NCI-H128 (cell line): Measurements from ENCODE around the gene TP73.

Experiments
- DNase-seq: peaks from one replicate; lab custom pipeline; 2025; ENCODE audit not compliant: unreplicated experiment; lab: John Stamatoyannopoulos, UW

Gene TP73

DNA sequence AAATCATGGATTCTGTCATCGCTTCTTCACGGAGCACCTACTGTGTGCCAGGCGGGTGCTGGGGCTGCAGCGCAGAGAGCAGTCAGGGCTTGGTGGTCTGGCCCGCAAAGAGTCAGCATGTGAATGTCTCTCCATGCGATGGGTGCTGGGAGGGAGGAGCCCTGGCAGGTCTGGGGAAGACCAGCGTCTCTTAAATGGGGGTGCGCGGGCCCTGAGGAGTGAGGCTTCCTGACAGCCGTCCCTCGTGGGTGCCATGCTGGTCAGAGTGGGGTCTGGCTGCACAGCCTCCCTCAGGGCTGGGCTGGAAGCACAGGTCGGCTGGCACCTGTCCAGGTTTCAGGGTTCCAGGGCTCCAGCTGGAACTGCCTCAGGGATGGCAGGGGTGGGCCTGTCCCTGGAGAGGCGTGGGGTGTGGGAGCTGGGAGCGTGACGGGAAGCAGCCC is 18.5 kb downstream of the TP73 start:
- DNase-seq: no peak

DNA sequence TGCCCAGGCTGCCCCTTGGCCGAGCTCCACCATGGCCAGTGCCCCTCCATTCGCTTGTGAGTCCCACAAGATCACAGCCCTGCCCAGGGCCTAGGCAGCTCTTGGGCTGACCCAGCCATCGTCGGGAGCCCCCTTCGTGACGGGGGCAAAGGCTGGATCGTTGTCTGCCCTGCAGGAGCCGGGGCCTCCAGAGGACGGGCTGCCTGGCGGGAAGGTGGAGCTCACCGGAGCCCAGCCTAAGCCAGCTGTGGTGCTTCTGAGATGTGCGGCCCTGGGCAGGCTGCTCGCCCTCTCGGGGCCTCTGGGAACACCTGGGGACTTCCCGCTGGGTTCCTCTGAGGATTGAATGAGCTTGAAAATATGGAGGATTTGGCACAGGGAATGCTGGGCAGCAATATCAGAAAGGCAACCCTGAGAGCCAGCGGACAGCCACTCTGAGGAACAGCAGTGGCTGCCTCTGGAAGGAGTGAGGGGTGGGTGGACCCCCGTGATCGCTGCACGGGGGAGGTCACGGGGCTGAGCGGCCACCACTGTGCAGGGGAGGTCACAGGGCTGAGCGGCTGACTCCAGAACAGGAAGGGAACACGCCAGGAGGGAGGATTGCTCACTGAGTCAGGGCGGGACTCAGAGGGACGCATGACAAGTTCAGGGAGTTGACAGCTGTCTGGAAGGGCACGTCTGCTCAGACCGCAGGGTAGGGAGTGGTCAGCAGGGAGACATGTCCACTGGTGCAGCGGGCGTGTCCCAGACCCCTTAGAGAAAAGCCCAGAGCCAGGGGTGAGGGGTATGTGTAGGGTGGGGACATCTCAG is 19.3 kb downstream of the TP73 start:
- DNase-seq: no peak

GRCh38 chr1:3672231-3672970 is 20.1 kb downstream of the TP73 start:
- DNase-seq: no peak

DNA sequence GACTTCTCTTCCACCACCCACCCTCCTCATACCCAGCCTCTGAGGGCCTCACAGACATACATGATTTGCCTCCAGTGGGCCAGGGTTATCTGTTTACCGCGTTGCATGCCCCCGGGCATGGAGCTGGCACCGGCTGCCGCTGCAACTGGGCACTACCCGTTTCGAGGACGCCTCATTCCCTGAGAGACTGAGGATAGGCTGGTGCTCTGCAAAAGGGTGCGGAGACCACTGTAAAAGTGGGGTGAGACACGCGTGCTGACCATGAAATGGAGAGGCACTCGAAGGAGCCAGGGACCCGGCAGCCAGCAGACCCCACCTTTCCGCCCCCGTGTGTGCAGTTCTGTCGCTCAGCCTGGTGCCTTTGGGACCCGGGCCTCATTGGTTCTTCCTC is 20.6 kb downstream of the TP73 start:
- DNase-seq: no peak

GRCh38 chr1:3673381-3674099 is 21.2 kb downstream of the TP73 start:
- no peak for DNase-seq

DNA sequence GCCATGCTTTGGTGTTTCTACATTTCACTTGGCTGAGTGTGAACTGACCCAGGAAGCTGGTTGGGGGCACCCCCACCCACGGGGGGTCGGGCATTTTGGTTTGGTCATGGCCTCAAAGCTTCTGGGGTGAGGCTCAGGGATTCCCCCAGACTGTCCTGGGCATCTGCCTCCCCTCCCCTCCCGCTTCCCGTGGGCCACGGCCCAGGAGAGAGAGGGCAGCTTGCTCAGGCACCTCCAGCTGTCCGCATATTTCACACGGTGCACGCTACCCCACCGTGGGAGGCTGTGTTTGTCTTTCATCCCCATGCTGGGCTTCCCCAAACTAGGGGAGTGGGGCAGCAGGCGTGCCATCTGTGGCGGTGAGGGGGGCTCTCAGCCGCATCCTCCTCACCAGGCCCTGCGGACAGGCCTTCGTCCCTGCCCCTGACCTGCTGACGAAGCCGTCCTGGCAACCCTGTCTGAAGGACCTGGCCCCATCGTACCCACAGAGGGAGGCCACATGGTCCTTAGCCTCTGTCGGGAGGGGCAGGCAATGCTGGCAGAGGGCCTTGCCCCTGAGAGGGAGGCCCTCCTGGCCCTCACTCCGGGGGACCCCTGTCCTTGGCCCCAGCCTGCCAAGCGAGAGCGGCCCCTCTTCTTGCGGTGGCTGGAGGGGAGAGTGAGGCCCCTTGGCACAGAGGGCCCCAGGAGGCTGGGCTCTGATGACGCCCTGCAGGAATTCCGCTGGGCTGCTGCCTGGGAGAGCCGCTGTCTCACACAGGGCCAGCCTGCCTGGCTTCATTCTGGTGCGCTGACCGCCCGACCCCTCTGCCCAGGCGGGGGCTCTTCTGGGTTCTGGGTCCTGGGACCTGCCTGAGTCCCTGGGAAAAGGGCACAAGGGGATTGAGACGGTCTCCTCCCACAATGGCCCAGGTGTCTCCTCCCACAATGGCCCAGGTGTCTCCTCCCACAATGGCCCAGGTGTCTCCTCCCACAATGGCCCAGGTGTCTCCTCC is 22.1 kb downstream of the TP73 start:
- DNase-seq: no peak

DNA sequence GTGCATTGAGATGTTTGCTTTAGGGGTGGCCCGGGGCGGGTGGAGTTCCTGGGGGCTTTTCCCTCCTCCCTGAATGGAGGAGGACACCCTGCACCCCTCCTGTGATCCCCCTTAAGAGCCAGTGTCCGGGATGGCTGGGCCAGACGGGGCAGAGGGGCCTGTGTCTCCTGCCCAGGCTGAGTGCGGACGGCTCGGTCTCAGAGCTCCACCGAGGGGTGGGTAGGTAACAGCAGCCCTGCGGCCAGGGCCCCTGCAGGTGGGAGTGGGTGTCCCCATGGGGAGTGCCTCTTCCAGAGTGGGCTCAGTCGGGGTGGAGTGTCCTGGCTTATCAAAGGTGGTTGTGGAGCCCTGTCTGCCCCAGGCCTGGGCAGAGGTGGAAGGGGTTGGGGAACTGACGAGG is 23.1 kb downstream of the TP73 start:
- no peak for DNase-seq

DNA sequence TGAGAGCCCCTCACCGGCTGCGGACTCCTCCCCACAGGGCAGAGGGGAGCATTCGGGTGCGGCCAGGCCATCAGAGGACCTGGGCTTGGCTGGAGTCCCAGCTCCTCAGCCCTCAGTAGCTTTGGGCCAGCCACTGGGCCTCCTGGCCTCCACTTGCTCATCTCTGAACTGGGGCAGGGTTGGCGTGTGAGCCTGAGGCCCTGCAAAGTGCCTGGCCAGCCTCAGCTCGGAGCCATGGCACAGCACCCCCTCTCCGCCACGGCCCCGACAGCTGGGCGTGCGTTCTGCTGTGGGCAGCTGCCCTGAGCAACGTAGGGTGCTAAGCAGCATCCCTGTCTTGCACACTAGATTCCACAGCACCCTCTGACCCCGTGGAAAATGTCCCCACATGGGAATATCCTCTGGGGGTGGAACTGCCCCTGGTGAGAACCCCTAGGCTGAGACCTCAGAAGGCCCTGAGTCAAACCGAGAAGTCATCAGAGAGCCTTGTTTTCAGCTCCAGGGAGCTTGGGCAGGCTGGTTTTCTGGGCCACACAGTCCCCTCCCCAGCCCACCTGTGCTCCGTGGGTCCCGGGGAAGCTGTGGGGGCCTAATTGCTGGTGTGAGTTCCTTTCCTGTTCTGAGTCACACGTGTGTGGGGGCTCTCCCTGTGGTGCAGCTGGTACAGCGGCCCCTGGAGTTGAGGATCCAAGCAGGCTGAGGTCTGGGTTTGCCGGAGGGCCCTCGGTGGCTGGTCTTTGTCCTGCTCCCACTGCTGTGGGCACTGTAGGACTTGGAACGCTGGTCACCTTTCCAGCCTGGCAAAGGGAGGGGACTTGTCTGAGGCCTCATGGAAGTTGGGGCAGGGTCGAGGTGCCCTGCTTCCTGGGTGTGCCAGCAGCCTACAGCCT is 24.5 kb downstream of the TP73 start:
- DNase-seq: no peak

- DNase-seq: no peak
Measured at GRCh38 chr1:3677484-3677883, 25.2 kb downstream of the TP73 start.

DNA sequence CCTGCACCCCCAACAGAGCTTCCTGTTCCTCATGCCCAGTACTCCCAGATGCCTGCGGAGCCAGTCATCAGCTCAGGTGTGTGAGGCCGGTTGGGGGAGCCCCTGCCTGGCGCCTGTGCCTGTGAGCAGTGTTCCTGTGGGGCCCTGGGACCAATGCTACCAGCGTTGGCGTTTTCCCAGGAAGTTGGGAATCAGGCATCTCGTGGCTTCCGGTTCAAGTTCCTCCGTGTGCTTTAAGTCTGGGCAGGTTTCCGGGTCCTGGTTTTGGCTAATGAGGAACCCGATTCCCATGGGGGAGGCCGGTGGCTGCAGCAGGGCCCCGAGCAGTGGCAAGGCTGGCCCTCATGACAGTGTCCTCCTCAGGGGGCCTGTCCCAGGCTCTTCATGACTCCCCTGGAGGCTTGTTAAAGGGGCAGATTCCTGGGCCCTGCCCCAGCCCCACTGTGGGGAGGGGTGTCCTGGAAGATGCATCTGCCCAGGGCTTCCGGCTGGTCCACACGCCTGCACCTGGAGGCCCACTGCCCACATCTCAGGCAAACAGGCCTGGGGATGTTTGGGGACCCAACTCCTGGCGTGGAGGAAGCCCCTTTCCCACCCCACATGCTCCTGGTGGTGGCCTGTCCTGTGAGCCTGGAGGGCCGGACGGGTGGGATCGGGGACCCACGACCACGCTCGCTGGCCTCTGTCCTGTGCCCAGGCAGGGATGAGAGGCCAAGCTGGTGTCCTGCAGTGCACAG is 26.2 kb downstream of the TP73 start:
- no peak for DNase-seq

DNA sequence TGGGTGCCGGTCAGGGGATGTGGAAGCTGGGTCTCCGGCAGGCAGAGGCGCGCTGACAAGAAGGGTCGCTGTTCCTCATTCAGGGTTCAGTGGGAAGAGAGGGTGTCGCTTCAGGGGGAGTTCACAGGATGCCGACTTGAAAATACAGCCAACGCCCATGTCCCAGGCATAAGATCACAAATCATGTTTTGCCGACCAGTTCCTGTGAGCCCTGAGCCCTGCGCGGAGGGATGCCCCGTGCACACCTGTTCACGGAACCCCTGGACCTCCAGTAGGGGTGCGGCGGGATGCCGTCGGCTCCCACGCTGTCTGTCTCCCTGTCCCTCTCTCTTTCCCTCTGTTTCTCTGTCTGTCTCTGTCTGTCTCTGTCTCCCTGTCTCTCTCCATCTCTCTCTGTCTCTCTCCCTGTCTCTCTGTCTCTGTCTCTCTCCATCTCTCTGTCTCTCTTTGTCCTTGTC is 26.8 kb downstream of the TP73 start:
- no peak for DNase-seq

GRCh38 chr1:3679799-3680453 is 27.6 kb downstream of the TP73 start:
- DNase-seq: no peak

GRCh38 chr1:3680488-3681230 is 28.3 kb downstream of the TP73 start:
- DNase-seq: no peak

GRCh38 chr1:3681231-3681897 is 29.0 kb downstream of the TP73 start:
- DNase-seq: no peak

DNA sequence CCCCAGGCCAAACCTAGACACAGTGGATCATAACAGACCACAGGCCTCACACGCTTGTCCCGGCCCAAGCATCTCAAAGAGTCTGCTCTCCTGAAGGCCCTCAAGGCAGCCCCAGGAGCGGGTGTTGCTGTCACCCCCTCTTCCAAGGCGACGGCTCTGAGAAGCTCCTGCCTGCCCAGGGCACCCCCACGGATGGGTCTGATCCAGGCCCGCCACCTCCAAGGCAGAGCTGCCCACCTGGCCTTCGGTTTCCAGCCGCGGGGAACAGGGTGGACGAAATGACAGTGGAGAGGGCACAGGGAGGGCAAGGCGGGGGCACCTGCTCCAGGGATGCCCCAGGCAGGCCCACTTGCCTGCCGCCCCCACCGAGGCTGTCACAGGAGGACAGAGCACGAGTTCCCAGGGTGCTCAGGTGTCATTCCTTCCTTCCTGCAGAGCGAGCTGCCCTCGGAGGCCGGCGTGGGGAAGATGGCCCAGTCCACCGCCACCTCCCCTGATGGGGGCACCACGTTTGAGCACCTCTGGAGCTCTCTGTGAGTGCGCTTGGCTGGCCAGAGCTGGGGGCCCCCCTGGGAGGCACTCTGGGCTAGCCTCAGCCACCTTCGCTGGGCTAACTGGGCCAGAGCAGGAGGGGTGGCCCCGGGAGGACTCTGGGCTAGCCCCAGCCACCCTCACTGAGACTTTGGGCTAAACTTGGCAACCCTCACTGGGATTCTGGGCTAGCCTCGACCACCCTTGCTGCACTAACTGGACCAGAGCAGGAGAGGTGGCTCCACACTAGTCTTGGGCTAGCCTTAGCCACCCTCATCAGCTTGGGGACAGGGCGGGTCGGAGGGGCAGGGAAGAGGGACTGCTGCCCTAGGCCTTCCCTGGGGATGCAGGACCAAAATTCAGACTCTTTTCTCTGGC is 29.8 kb downstream of the TP73 start:
- DNase-seq: no peak

DNA sequence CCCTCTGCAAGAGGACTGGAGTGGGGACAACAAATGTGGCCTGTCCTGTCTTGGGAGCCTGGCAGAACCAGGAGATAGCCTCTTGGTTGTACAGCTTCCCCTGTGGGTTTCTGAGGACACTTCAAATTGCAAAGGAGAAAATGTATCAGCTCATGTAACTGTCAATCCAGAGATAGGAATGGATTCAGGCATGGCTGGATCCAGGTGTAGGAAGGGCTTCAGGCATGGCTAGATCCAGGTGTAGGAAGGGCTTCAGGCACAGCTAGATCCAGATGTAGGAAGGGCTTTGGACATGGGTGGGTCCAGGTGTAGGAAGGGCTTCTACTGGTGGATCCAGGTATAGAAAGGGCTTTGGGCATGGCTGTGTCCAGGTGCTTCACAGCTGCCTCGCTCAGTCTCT is 30.9 kb downstream of the TP73 start:
- DNase-seq: no peak
